Kidney (tissue), 14 donors: Measurements from ENCODE around the gene CSTB. TPM values are rescaled to one million over a fixed set of nuclear protein-coding genes. Genes with fewer than 3 reads are reported as not detected.
A peak's percentile ranks its signal among the peaks of the same experiment; 100 is the strongest.

Experiments used
- DNase-seq, 5 donors: peaks; one replicate each; pipeline ENCODE4 v3.0.0-alpha.2; 2013 to 2020
- FAIRE-seq: peaks from 2 replicates; lab custom pipeline; 2012; peaks lifted over from hg19 to GRCh38; lab: Jason Lieb, UNC
- H3K27ac ChIP-seq, 2 donors: one replicate each; pipeline ENCODE4 v1.7.0; 2013; ENCODE audit warnings: low read depth in 2 of 2, low read length in 2 of 2, inconsistent platforms in 1 of 2
- H3K27me3 ChIP-seq: one replicate; pipeline ENCODE4 v1.7.1; 2013; ENCODE audit warnings: low read length, inconsistent platforms; ENCODE audit not compliant: control insufficient read depth, insufficient read depth
- H3K36me3 ChIP-seq, 3 donors: one replicate each; pipeline versions ENCODE4 v1.7.0 to v1.7.1; 2013; ENCODE audit warnings: low read length in 3 of 3, control low read depth in 1 of 3, inconsistent platforms in 1 of 3; ENCODE audit not compliant: insufficient read depth in 3 of 3, control insufficient read depth in 2 of 3
- H3K4me1 ChIP-seq, 3 donors: one replicate each; pipeline versions ENCODE4 v1.7.0 to v1.7.1; 2013; ENCODE audit warnings: low read length in 3 of 3, inconsistent platforms in 1 of 3, low read depth in 1 of 3; ENCODE audit not compliant: control insufficient read depth in 2 of 3, insufficient read depth in 2 of 3
- H3K4me3 ChIP-seq, 3 donors: one replicate each; pipeline versions ENCODE4 v1.7.0 to v1.8.1; 2013; ENCODE audit warnings: low read length in 3 of 3, control low read depth in 1 of 3, inconsistent platforms in 1 of 3
- H3K9ac ChIP-seq, 3 donors: one replicate each; pipeline versions ENCODE4 v1.7.0 to v1.7.1; 2013; ENCODE audit warnings: low read length in 3 of 3, control low read depth in 1 of 3, inconsistent platforms in 1 of 3
- H3K9me3 ChIP-seq, 3 donors: one replicate each; pipeline versions ENCODE4 v1.7.0 to v1.7.1; 2013; ENCODE audit warnings: low read length in 3 of 3, control low read depth in 1 of 3, inconsistent platforms in 1 of 3; ENCODE audit not compliant: control insufficient read depth in 2 of 3, insufficient read depth in 1 of 3
- CTCF ChIP-seq: IDR thresholded peaks from 3 replicates; pipeline ENCODE4 v1.5.1; 2012; ENCODE audit warnings: mild to moderate bottlenecking, moderate library complexity, borderline replicate concordance; ENCODE audit not compliant: insufficient read depth; ENCODE audit errors: extremely low read depth
- intact Hi-C: fragments of 100-400 bp; cut with DNase I; formaldehyde crosslinking; loops from one replicate; pipeline ENCODE4 v1.11.1; 2022
- polyA plus RNA-seq: library from polyadenylated mRNA; stranded (reverse); fragments of 350-450 nt; fragmentation: Illumina TruSeq; extraction: RNeasy Lipid Tissue Mini Kit (QIAGEN cat#74804); gene quantifications from one replicate; pipeline ENCODE4 v1.2.3, GENCODE V29; 2014; ENCODE audit warnings: low read depth, low replicate concordance; ENCODE audit not compliant: insufficient read depth
- total RNA-seq: library from RNA; stranded (reverse); fragmentation: NEBNext Ultra II Directional; extraction: Animal tissue kit (Norgen Biotek cat#: 25700); gene quantifications from one replicate; pipeline ENCODE4 v1.2.1, GENCODE V29; 2021
- donor health status: control.
- donor health status: control.
- donor health status: control.
- donor health status: control.
- donor health status: control.
- donor health status: DM: yes; HTN: yes; CAD: no.
- donor health status: Normal renal cell carcinoma (clear cell type).

CSTB gene
- total and polyA plus RNA-seq, 2 donors from 2014 or later = 74.5 to 97.8 TPM

GRCh38 chr21:43816611-43817071 lies 40.5 kb upstream of the CSTB start:
- Histone ChIP-seq H3K36me3 (no peaks in the 10 kb centered on the region), H3K4me1 (peaks cover 0 to 3% (median 0%) of the 10 kb centered on the region in 3 donors), H3K9me3 (peaks cover 0 to 7% (median 0%) of the 10 kb centered on the region in 3 donors), H3K27ac (no peak overlapping the region), H3K27me3 (no peaks in the 10 kb centered on the region), H3K9ac (no peak overlapping the region), H3K4me3 (no peak overlapping the region)
- TF ChIP-seq CTCF = no peak
- peak in 1 of 5 donors; percentile 73 for DNase-seq
- intact Hi-C loops = no loop called here
- no peak for FAIRE-seq

DNA sequence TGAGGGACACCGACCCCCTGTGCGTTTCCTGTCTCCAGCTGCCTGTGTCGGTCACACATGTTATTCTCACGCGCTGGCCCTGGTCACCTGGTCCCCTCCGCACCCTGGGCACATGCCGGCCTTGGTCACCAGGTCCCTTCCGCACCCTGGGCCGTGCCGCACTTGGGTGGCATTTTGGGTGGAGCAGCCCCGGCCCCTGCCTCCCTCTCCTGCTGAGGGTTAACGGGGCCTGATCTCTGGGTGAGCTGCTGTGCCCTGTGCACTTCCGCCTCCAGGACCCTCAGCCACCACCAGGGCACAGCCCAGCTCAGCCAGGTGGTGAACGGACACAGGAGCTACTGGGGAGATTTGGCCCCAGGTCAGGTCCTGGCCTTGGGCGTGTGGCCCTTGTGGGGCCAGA lies 39.9 kb upstream of the CSTB start:
- no peak overlapping the region for H3K4me3 ChIP-seq
- no peak overlapping the region for H3K27ac ChIP-seq
- FAIRE-seq (no peak), DNase-seq (peak in 1 of 5 donors; percentile 50)
- intact Hi-C loops = no loop called here
- H3K4me1 ChIP-seq = peaks cover 0 to 4% (median 0%) of the 10 kb centered on the region in 3 donors
- TF ChIP-seq CTCF = no peak
- no peaks in the 10 kb centered on the region for H3K27me3 ChIP-seq
- peaks cover 0 to 7% (median 0%) of the 10 kb centered on the region in 3 donors for H3K9me3 ChIP-seq
- no peaks in the 10 kb centered on the region for H3K36me3 ChIP-seq
- H3K9ac ChIP-seq = no peak overlapping the region

- no peak for TF ChIP-seq CTCF
- Histone ChIP-seq H3K4me3 (no peak overlapping the region), H3K36me3 (no peaks in the 10 kb centered on the region), H3K4me1 (peaks cover 0 to 9% (median 0%) of the 10 kb centered on the region in 3 donors), H3K9me3 (peaks cover 0 to 7% (median 0%) of the 10 kb centered on the region in 3 donors), H3K27me3 (no peaks in the 10 kb centered on the region), H3K27ac (peak overlapping the region in 1 of 2 donors; percentile 67), H3K9ac (no peak overlapping the region)
- peak in 2 of 5 donors; percentile 48 to 63 for DNase-seq
- no peak for FAIRE-seq
- intact Hi-C loops = no loop called here
Observed at GRCh38 chr21:43815107-43815613, 39.1 kb upstream of the CSTB start.
